ENCODE data around the gene RDH5. TPM values are rescaled to one million over a fixed set of nuclear protein-coding genes. Genes with fewer than 3 reads are reported as not detected.

RDH5 gene
- total and polyA plus RNA-seq, 2 of the 13 experiments (the other 11 are each of a cell fraction or from before 2014, with no cell fraction given), result 2.6 to 5.7 TPM

DNA sequence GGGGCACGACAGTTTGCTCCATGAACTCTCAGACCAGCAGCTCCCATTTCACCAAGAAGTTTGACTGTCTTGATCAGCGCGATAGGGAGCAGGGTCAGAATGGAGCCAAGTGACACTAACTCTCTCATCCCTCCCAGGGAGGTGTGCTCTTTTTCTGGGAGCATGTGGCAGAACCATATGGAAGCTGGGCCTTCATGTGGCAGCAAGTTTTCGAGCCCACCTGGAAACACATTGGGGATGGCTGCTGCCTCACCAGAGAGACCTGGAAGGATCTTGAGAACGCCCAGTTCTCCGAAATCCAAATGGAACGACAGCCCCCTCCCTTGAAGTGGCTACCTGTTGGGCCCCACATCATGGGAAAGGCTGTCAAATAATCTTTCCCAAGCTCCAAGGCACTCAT is 36.5 kb upstream of the RDH5 start:
- in situ Hi-C loops (cut with HindIII; ENCODE audit: extremely low pct_ligation_motif_present, low pct_unique_long_range_greater_than_20kb), result no loop called here

More for the DNA sequence above, 36.5 kb upstream of the RDH5 start:
- H3K27me3 ChIP-seq (ENCODE audit: control insufficient read depth in 1 of 2, insufficient read depth in 2 of 2, low read length in 2 of 2), result no peaks in the 10 kb centered on the region; a peak in 1 of 5 replicates
- H4K20me1 ChIP-seq (ENCODE audit: insufficient read depth, low read length), result no peaks in the 10 kb centered on the region
- H3K4me1 ChIP-seq (ENCODE audit: insufficient read depth, low read length), result peaks cover 22% of the 10 kb centered on the region
- DNase-seq (ENCODE audit: low spot score) (no peak), ATAC-seq (no peak), FAIRE-seq (no peak)
- BruUV-seq (replicated peaks), result no TSS peak
- no peak overlapping the region for H3K4me3 ChIP-seq (replicated peaks in 1 of 3; ENCODE audit: insufficient read depth in 1 of 3, low read depth in 2 of 3, low read length in 3 of 3)
- H2AFZ ChIP-seq (ENCODE audit: low read length), result no peak overlapping the region
- POLR2A ChIA-PET, result interaction anchor here (0.7 kb wide), 1 partner anchor 10 kb away, joined by 3 read pairs; no protein-coding TSS in a partner anchor
- H3K4me2 ChIP-seq (ENCODE audit: low read depth, low read length), result 0 out of 2 replicates have a peak overlapping the region, but pooled peaks have one; percentile 1
- H3K27ac ChIP-seq (ENCODE audit: extremely low read length, insufficient read depth, low read length), result no peak overlapping the region
- peaks cover 7% of the 10 kb centered on the region for H3K79me2 ChIP-seq (ENCODE audit: insufficient read depth, low read length)
- peaks cover 0 to 3% of the 10 kb centered on the region in 2 experiments; a peak in 1 of 5 replicates for H3K36me3 ChIP-seq (replicated peaks in 1 of 2; ENCODE audit: control insufficient read depth in 1 of 2, insufficient read depth in 2 of 2, low read length in 2 of 2)
- WGBS (ENCODE audit: low lambda C conversion rate), result 93% methylated on average over 6 of the region's 7 CpGs
- no peak overlapping the region for H3K9ac ChIP-seq (ENCODE audit: insufficient read depth, low read depth, low read length)
- no peaks in the 10 kb centered on the region for H3K9me3 ChIP-seq (ENCODE audit: low read length)
- TF ChIP-seq ZZZ3 (CRISPR knock-in tag; IDR thresholded peaks at IDR 0.05; ENCODE audit: borderline replicate concordance) (no peak), FOSL1 (CRISPR knock-in tag; IDR thresholded peaks at IDR 0.05; ENCODE audit: borderline replicate concordance) (no peak), ZBTB7A (CRISPR knock-in tag; IDR thresholded peaks at IDR 0.05) (no peak), SMARCC2 (IDR thresholded peaks at IDR 0.05) (no peak), RBM22 (optimal IDR thresholded peaks at IDR 0.05; ENCODE audit: low read length) (no peak), KDM4B (CRISPR knock-in tag; IDR thresholded peaks at IDR 0.05) (no peak), KDM6A (CRISPR knock-in tag; IDR thresholded peaks at IDR 0.05; ENCODE audit: low read depth) (no peak)
- TF ChIP-seq, protein P1, sequence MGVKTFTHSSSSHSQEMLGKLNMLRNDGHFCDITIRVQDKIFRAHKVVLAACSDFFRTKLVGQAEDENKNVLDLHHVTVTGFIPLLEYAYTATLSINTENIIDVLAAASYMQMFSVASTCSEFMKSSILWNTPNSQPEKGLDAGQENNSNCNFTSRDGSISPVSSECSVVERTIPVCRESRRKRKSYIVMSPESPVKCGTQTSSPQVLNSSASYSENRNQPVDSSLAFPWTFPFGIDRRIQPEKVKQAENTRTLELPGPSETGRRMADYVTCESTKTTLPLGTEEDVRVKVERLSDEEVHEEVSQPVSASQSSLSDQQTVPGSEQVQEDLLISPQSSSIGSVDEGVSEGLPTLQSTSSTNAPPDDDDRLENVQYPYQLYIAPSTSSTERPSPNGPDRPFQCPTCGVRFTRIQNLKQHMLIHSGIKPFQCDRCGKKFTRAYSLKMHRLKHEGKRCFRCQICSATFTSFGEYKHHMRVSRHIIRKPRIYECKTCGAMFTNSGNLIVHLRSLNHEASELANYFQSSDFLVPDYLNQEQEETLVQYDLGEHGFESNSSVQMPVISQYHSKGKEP (CRISPR knock-in tag; IDR thresholded peaks at IDR 0.05), result no peak
- TF ChIP-seq, protein P2, sequence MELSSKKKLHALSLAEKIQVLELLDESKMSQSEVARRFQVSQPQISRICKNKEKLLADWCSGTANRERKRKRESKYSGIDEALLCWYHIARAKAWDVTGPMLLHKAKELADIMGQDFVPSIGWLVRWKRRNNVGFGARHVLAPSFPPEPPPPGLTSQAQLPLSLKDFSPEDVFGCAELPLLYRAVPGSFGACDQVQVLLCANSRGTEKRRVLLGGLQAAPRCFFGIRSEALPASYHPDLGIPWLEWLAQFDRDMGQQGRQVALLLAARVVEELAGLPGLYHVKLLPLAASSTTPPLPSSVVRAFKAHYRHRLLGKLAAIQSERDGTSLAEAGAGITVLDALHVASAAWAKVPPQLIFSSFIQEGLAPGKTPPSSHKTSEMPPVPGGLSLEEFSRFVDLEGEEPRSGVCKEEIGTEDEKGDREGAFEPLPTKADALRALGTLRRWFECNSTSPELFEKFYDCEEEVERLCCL (CRISPR knock-in tag; IDR thresholded peaks at IDR 0.05; ENCODE audit: borderline replicate concordance), result no peak
- TF ChIP-seq, protein P3, sequence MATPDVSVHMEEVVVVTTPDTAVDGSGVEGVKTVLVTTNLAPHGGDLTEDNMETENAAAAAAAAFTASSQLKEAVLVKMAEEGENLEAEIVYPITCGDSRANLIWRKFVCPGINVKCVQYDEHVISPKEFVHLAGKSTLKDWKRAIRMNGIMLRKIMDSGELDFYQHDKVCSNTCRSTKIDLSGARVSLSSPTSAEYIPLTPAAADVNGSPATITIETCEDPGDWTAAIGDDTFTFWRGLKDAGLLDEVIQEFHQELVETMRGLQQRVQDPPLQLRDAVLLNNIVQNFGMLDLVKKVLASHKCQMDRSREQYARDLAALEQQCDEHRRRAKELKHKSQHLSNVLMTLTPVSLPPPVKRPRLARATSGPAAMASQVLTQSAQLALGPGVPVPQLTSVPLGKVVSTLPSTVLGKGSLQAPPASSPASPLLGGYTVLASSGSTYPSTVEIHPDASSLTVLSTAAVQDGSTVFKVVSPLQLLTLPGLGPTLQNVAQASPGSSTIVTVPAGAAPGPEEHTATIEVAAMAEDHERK (CRISPR knock-in tag; IDR thresholded peaks at IDR 0.05; ENCODE audit: low read depth), result no peak
- CTCF ChIA-PET (ENCODE audit: low intra/inter-chr PET ratio, low total read pairs), result no interaction called here
- intact Hi-C loops (cut with micrococcal nuclease; ENCODE audit: unreplicated experiment), result no loop called here
